Fibroblast of lung (primary cell): Measurements from ENCODE around the gene UPF2. TPM values are rescaled to one million over a fixed set of nuclear protein-coding genes. Genes with fewer than 3 reads are reported as not detected.

ENCODE experiments used
- DNase-seq, 2 donors: peaks; one replicate each; pipeline versions ENCODE4 v3.0.0 to v3.0.0-alpha.2; 2010; ENCODE audit warnings: low read depth in 2 of 2
- H2AFZ ChIP-seq: 2 replicates; pipeline ENCODE4 v1.5.1; 2012; ENCODE audit warnings: low read length, control low read depth, inconsistent platforms
- H3K27ac ChIP-seq: 2 replicates; pipeline ENCODE4 v1.5.1; 2011; ENCODE audit warnings: low read length, control low read depth; ENCODE audit not compliant: insufficient read depth
- H3K27me3 ChIP-seq: 2 replicates; pipeline ENCODE4 v1.5.1; 2011; ENCODE audit warnings: mild to moderate bottlenecking, low read length; ENCODE audit not compliant: control insufficient read depth, insufficient read depth
- H3K36me3 ChIP-seq: 2 replicates; pipeline ENCODE4 v1.5.1; 2011; ENCODE audit warnings: low read length; ENCODE audit not compliant: control insufficient read depth, insufficient read depth
- H3K4me1 ChIP-seq: 2 replicates; pipeline ENCODE4 v1.5.1; 2011; ENCODE audit warnings: low read length; ENCODE audit not compliant: control insufficient read depth, insufficient read depth; ENCODE audit errors: extremely low read depth
- H3K4me2 ChIP-seq: 2 replicates; pipeline ENCODE4 v1.5.1; 2011; ENCODE audit warnings: low read length, control low read depth; ENCODE audit not compliant: insufficient read depth; ENCODE audit errors: extremely low read depth
- H3K4me3 ChIP-seq, 4 experiments: fragments of 200-600 bp in 1 of 4; sonication (generic) in 1 of 4; replicated peaks in 1 of 4; 2 replicates each; pipeline ENCODE4 v1.5.1; 2011 to 2016; ENCODE audit warnings: low read length in 4 of 4, low read depth in 3 of 4, mild to moderate bottlenecking in 3 of 4, control low read depth in 2 of 4, inconsistent platforms in 1 of 4, mixed read lengths in 1 of 4; ENCODE audit not compliant: insufficient read depth in 1 of 4; ENCODE audit errors: control extremely low read depth in 1 of 4
- H3K79me2 ChIP-seq: 2 replicates; pipeline ENCODE4 v1.5.1; 2012; ENCODE audit warnings: mild to moderate bottlenecking, low read length, inconsistent platforms; ENCODE audit not compliant: control insufficient read depth, insufficient read depth
- H3K9ac ChIP-seq: 2 replicates; pipeline ENCODE4 v1.5.1; 2011; ENCODE audit warnings: mild to moderate bottlenecking, low read length, control low read depth; ENCODE audit not compliant: insufficient read depth
- H3K9me3 ChIP-seq: 2 replicates; pipeline ENCODE4 v1.5.1; 2012; ENCODE audit warnings: low read depth, low read length; ENCODE audit not compliant: control insufficient read depth, insufficient read depth
- H4K20me1 ChIP-seq: 2 replicates; pipeline ENCODE4 v1.5.1; 2011; ENCODE audit warnings: low read length; ENCODE audit not compliant: control insufficient read depth, insufficient read depth; ENCODE audit errors: extremely low read depth
- CTCF ChIP-seq, 2 donors: IDR thresholded peaks in 1 of 2; conservative IDR thresholded peaks in 1 of 2; 1 replicate in 1 of 2; 2 replicates in 1 of 2; pipeline ENCODE4 v1.5.1; 2011 to 2012; ENCODE audit warnings: low read length in 2 of 2, control low read depth in 1 of 2, inconsistent platforms in 1 of 2, low read depth in 1 of 2, mild to moderate bottlenecking in 1 of 2
- EZH2 ChIP-seq: IDR thresholded peaks from 2 replicates; pipeline ENCODE4 v1.5.1; 2012; ENCODE audit warnings: low read length, control low read depth, mild to moderate bottlenecking; ENCODE audit errors: missing control alignments
- polyA plus RNA-seq, 2 donors: library from polyadenylated mRNA; depleted of rRNA in 1 of 2; stranded (reverse) in 1 of 2; unstranded in 1 of 2; fragments of >200 nt; gene quantifications; 2 replicates each; pipeline ENCODE4 v1.2.1, GENCODE V29; 2011 to 2012; ENCODE audit warnings: missing spikeins in 1 of 2
- total RNA-seq: library from RNA; depleted of rRNA; stranded (reverse); fragments of >200 nt; gene quantifications from 2 replicates; pipeline ENCODE4 v1.2.1, GENCODE V29; 2014

The UPF2 gene
- total and polyA plus RNA-seq, 2 donors (not counting 1 experiment from before 2014, with no cell fraction given): 20.8 to 22.6 TPM

GRCh38 chr10:11927746-11928145, 114.9 kb downstream of the UPF2 start:
- H3K9me3 ChIP-seq: no peaks in the 10 kb centered on the region
- no peaks in the 10 kb centered on the region for H4K20me1 ChIP-seq
- no peak overlapping the region for H3K27ac ChIP-seq
- no peak overlapping the region for H2AFZ ChIP-seq
- peaks cover 7% of the 10 kb centered on the region for H3K36me3 ChIP-seq
- H3K4me3 ChIP-seq: no peak overlapping the region
- no peak overlapping the region for H3K4me2 ChIP-seq
- TF ChIP-seq CTCF (conservative IDR thresholded peaks at IDR 0.05 in 1 of 2, IDR thresholded peaks at IDR 0.05 in 1 of 2; ENCODE audit: low read depth in 1 of 2, low read length in 2 of 2) (no peak), EZH2 (no peak)
- H3K9ac ChIP-seq: no peak overlapping the region
- H3K27me3 ChIP-seq: no peaks in the 10 kb centered on the region
- H3K79me2 ChIP-seq: no peaks in the 10 kb centered on the region
- H3K4me1 ChIP-seq: no peaks in the 10 kb centered on the region
- no peak for DNase-seq

- TF ChIP-seq EZH2: no peak
- H2AFZ ChIP-seq: no peak overlapping the region
- H3K79me2 ChIP-seq: no peaks in the 10 kb centered on the region
- no peak overlapping the region for H3K9ac ChIP-seq
- no peak overlapping the region for H3K4me2 ChIP-seq
- no peaks in the 10 kb centered on the region for H4K20me1 ChIP-seq
- H3K9me3 ChIP-seq: no peaks in the 10 kb centered on the region
- peaks cover 2% of the 10 kb centered on the region for H3K4me1 ChIP-seq
- peak in 1 of 2 donors; percentile 33 for DNase-seq
- no peaks in the 10 kb centered on the region for H3K27me3 ChIP-seq
- no peak overlapping the region for H3K27ac ChIP-seq
- H3K4me3 ChIP-seq: no peak overlapping the region
- H3K36me3 ChIP-seq: peaks cover 6% of the 10 kb centered on the region
Observed at GRCh38 chr10:11921800-11922392, 120.7 kb downstream of the UPF2 start.

GRCh38 chr10:11919271-11919670, 123.3 kb downstream of the UPF2 start:
- Histone ChIP-seq H3K9ac (no peak overlapping the region), H3K4me3 (no peak overlapping the region), H3K4me1 (peaks cover 2% of the 10 kb centered on the region), H4K20me1 (no peaks in the 10 kb centered on the region), H2AFZ (no peak overlapping the region), H3K36me3 (peaks cover 3% of the 10 kb centered on the region), H3K9me3 (no peaks in the 10 kb centered on the region), H3K4me2 (no peak overlapping the region), H3K79me2 (no peaks in the 10 kb centered on the region), H3K27ac (no peak overlapping the region), H3K27me3 (no peaks in the 10 kb centered on the region)
- TF ChIP-seq EZH2: no peak
- TF ChIP-seq CTCF (conservative IDR thresholded peaks at IDR 0.05 in 1 of 2, IDR thresholded peaks at IDR 0.05 in 1 of 2; ENCODE audit: low read depth in 1 of 2, low read length in 2 of 2): no peak
- DNase-seq: no peak
